Measurements from ENCODE around the gene LIM2. TPM values are rescaled to one million over a fixed set of nuclear protein-coding genes. Genes with fewer than 3 reads are reported as not detected.

The LIM2 gene
- total and polyA plus RNA-seq, 2 of the 8 experiments (the other 6 are each of a cell fraction or from before 2014, with no cell fraction given) = not detected

DNA sequence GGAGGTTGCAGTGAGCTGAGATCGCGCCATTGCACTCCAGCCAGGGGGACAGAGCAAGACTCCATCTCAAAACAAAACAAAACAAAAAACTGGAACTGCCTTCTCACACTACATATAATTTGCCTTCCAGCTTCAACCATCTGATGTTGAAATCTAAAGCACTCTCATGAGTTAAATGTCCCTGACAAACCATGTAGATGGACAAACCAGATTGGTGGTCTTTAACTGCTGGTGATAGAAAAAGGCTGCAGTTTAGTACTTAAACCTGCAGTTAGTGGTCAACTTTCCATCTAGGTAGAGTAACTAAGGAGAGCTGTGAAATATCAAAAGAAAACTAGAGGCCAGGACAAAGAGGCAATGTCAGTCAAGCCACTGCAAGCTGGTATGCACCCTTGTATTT is 8.4 kb upstream of the LIM2 start (continued):
- TF ChIP-seq, protein P1, sequence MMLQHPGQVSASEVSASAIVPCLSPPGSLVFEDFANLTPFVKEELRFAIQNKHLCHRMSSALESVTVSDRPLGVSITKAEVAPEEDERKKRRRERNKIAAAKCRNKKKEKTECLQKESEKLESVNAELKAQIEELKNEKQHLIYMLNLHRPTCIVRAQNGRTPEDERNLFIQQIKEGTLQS (IDR thresholded peaks at IDR 0.05; ENCODE audit: insufficient read depth, low read depth, low read length) = no peak
- TF ChIP-seq, protein P2, sequence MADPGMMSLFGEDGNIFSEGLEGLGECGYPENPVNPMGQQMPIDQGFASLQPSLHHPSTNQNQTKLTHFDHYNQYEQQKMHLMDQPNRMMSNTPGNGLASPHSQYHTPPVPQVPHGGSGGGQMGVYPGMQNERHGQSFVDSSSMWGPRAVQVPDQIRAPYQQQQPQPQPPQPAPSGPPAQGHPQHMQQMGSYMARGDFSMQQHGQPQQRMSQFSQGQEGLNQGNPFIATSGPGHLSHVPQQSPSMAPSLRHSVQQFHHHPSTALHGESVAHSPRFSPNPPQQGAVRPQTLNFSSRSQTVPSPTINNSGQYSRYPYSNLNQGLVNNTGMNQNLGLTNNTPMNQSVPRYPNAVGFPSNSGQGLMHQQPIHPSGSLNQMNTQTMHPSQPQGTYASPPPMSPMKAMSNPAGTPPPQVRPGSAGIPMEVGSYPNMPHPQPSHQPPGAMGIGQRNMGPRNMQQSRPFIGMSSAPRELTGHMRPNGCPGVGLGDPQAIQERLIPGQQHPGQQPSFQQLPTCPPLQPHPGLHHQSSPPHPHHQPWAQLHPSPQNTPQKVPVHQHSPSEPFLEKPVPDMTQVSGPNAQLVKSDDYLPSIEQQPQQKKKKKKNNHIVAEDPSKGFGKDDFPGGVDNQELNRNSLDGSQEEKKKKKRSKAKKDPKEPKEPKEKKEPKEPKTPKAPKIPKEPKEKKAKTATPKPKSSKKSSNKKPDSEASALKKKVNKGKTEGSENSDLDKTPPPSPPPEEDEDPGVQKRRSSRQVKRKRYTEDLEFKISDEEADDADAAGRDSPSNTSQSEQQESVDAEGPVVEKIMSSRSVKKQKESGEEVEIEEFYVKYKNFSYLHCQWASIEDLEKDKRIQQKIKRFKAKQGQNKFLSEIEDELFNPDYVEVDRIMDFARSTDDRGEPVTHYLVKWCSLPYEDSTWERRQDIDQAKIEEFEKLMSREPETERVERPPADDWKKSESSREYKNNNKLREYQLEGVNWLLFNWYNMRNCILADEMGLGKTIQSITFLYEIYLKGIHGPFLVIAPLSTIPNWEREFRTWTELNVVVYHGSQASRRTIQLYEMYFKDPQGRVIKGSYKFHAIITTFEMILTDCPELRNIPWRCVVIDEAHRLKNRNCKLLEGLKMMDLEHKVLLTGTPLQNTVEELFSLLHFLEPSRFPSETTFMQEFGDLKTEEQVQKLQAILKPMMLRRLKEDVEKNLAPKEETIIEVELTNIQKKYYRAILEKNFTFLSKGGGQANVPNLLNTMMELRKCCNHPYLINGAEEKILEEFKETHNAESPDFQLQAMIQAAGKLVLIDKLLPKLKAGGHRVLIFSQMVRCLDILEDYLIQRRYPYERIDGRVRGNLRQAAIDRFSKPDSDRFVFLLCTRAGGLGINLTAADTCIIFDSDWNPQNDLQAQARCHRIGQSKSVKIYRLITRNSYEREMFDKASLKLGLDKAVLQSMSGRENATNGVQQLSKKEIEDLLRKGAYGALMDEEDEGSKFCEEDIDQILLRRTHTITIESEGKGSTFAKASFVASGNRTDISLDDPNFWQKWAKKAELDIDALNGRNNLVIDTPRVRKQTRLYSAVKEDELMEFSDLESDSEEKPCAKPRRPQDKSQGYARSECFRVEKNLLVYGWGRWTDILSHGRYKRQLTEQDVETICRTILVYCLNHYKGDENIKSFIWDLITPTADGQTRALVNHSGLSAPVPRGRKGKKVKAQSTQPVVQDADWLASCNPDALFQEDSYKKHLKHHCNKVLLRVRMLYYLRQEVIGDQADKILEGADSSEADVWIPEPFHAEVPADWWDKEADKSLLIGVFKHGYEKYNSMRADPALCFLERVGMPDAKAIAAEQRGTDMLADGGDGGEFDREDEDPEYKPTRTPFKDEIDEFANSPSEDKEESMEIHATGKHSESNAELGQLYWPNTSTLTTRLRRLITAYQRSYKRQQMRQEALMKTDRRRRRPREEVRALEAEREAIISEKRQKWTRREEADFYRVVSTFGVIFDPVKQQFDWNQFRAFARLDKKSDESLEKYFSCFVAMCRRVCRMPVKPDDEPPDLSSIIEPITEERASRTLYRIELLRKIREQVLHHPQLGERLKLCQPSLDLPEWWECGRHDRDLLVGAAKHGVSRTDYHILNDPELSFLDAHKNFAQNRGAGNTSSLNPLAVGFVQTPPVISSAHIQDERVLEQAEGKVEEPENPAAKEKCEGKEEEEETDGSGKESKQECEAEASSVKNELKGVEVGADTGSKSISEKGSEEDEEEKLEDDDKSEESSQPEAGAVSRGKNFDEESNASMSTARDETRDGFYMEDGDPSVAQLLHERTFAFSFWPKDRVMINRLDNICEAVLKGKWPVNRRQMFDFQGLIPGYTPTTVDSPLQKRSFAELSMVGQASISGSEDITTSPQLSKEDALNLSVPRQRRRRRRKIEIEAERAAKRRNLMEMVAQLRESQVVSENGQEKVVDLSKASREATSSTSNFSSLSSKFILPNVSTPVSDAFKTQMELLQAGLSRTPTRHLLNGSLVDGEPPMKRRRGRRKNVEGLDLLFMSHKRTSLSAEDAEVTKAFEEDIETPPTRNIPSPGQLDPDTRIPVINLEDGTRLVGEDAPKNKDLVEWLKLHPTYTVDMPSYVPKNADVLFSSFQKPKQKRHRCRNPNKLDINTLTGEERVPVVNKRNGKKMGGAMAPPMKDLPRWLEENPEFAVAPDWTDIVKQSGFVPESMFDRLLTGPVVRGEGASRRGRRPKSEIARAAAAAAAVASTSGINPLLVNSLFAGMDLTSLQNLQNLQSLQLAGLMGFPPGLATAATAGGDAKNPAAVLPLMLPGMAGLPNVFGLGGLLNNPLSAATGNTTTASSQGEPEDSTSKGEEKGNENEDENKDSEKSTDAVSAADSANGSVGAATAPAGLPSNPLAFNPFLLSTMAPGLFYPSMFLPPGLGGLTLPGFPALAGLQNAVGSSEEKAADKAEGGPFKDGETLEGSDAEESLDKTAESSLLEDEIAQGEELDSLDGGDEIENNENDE (IDR thresholded peaks at IDR 0.05; ENCODE audit: insufficient replicate concordance, low read length) = no peak
- TF ChIP-seq CEBPB (IDR thresholded peaks at IDR 0.05; ENCODE audit: low read depth, low read length) (no peak), KDM4A (IDR thresholded peaks at IDR 0.05; ENCODE audit: low read depth, low read length, severe bottlenecking) (no peak), CREB1 (IDR thresholded peaks at IDR 0.05) (no peak), RNF2 (IDR thresholded peaks at IDR 0.05; ENCODE audit: borderline replicate concordance, low read depth, low read length, missing control alignments, poor library complexity, severe bottlenecking) (no peak), SAP30 (IDR thresholded peaks at IDR 0.05; ENCODE audit: insufficient read depth, insufficient replicate concordance, low read length) (no peak)

Measured in H1 (cell line).